CD14-positive monocyte (primary cell): ENCODE results near the gene SNX5. TPM values are rescaled to one million over a fixed set of nuclear protein-coding genes. Genes with fewer than 3 reads are reported as not detected.
A peak's percentile ranks its signal among the peaks of the same experiment; 100 is the strongest.

Source experiments
- DNase-seq, 3 donors: peaks; one replicate each; pipeline ENCODE4 v3.0.0-alpha.2; 2011 to 2022
- H2AFZ ChIP-seq: 2 replicates; pipeline ENCODE4 v1.6.0; 2012; ENCODE audit warnings: mild to moderate bottlenecking, low read depth, low read length, inconsistent platforms; ENCODE audit not compliant: insufficient read depth, poor library complexity, severe bottlenecking
- H3K27ac ChIP-seq, 2 donors: 1 replicate in 1 of 2; 2 replicates in 1 of 2; pipeline ENCODE4 v1.5.1; 2012 to 2013; ENCODE audit warnings: low read length in 2 of 2, control low read depth in 1 of 2, inconsistent platforms in 1 of 2, low read depth in 1 of 2, mild to moderate bottlenecking in 1 of 2
- H3K27me3 ChIP-seq, 2 donors: one replicate each; pipeline versions ENCODE4 v1.6.0 to v1.6.1; 2011 to 2013; ENCODE audit warnings: low read length in 2 of 2; ENCODE audit not compliant: control insufficient read depth in 2 of 2, insufficient read depth in 2 of 2
- H3K36me3 ChIP-seq, 2 donors: replicated peaks in 1 of 2; 1 replicate in 1 of 2; 2 replicates in 1 of 2; pipeline versions ENCODE4 v1.5.1 to v1.6.1; 2012 to 2013; ENCODE audit warnings: low read length in 2 of 2, control low read depth in 1 of 2, inconsistent platforms in 1 of 2, mild to moderate bottlenecking in 1 of 2; ENCODE audit not compliant: insufficient read depth in 2 of 2, control insufficient read depth in 1 of 2
- H3K4me1 ChIP-seq, 2 donors: 1 replicate in 1 of 2; 2 replicates in 1 of 2; pipeline versions ENCODE4 v1.5.1 to v1.6.1; 2012 to 2013; ENCODE audit warnings: low read length in 2 of 2, control low read depth in 1 of 2, inconsistent platforms in 1 of 2, mild to moderate bottlenecking in 1 of 2, moderate library complexity in 1 of 2; ENCODE audit not compliant: insufficient read depth in 2 of 2, control insufficient read depth in 1 of 2
- H3K4me2 ChIP-seq: replicated peaks from 2 replicates; pipeline ENCODE3; 2012; ENCODE audit warnings: low read length, moderate library complexity, mild to moderate bottlenecking; ENCODE audit not compliant: poor library complexity, severe bottlenecking; ENCODE audit errors: extremely low read depth
- H3K4me3 ChIP-seq, 3 experiments: fragments of 200-600 bp in 1 of 3; sonication (generic) in 1 of 3; replicated peaks in 1 of 3; 1 replicate in 2 of 3; 2 replicates in 1 of 3; pipeline ENCODE4 v1.5.1; 2011 to 2013; ENCODE audit warnings: low read length in 3 of 3, mild to moderate bottlenecking in 3 of 3, control low read depth in 2 of 3, low read depth in 2 of 3, inconsistent platforms in 1 of 3, moderate library complexity in 1 of 3
- H3K79me2 ChIP-seq: 2 replicates; pipeline ENCODE4 v1.6.0; 2012; ENCODE audit warnings: mild to moderate bottlenecking, control low read depth, inconsistent platforms, low read length, moderate library complexity; ENCODE audit not compliant: insufficient read depth
- H3K9ac ChIP-seq: 2 replicates; pipeline ENCODE4 v1.6.0; 2017; ENCODE audit warnings: low read length, mild to moderate bottlenecking; ENCODE audit not compliant: insufficient read depth, poor library complexity, severe bottlenecking
- H3K9me3 ChIP-seq, 2 donors: replicated peaks in 1 of 2; 1 replicate in 1 of 2; 2 replicates in 1 of 2; pipeline versions ENCODE4 v1.5.1 to v1.6.1; 2012 to 2013; ENCODE audit warnings: low read length in 2 of 2, control low read depth in 1 of 2; ENCODE audit not compliant: control insufficient read depth in 1 of 2, insufficient read depth in 1 of 2
- H4K20me1 ChIP-seq: 2 replicates; pipeline ENCODE4 v1.6.0; 2012; ENCODE audit warnings: mild to moderate bottlenecking, low read length, control low read depth, moderate library complexity; ENCODE audit not compliant: insufficient read depth
- H3K27ac Mint-ChIP-seq, 7 donors: one replicate each; pipeline ENCODE4 v1.8.0; 2020; ENCODE audit warnings: mild to moderate bottlenecking in 7 of 7, mixed read lengths in 7 of 7, moderate library complexity in 6 of 7, inconsistent platforms in 2 of 7
- H3K27me3 Mint-ChIP-seq, 3 donors: one replicate each; pipeline ENCODE4 v1.8.0; 2021 to 2022; ENCODE audit warnings: low read depth in 3 of 3, mild to moderate bottlenecking in 3 of 3, mixed read lengths in 3 of 3, moderate library complexity in 3 of 3, inconsistent platforms in 1 of 3
- H3K36me3 Mint-ChIP-seq, 2 donors: one replicate each; pipeline ENCODE4 v1.8.0; 2020; ENCODE audit warnings: mixed read lengths in 2 of 2, inconsistent platforms in 1 of 2, mild to moderate bottlenecking in 1 of 2
- H3K4me1 Mint-ChIP-seq: one replicate; pipeline ENCODE4 v1.8.0; 2020; ENCODE audit warnings: mild to moderate bottlenecking, mixed read lengths
- H3K4me3 Mint-ChIP-seq, 2 donors: one replicate each; pipeline ENCODE4 v1.8.0; 2020; ENCODE audit warnings: mild to moderate bottlenecking in 2 of 2, mixed read lengths in 2 of 2, moderate library complexity in 1 of 2
- H3K9me3 Mint-ChIP-seq, 7 donors: one replicate each; pipeline ENCODE4 v1.8.0; 2020 to 2022; ENCODE audit warnings: mixed read lengths in 7 of 7, mild to moderate bottlenecking in 6 of 7, moderate library complexity in 6 of 7, inconsistent platforms in 2 of 7
- WGBS: methylation state at CpG from one replicate; pipeline ENCODE4 v1.1.5; 2013; ENCODE audit warnings: missing lambda C conversion rate; ENCODE audit not compliant: insufficient coverage; 5-methylcytosine and 5-hydroxymethylcytosine counted together
- intact Hi-C, 2 donors: fragments of 100-400 bp; cut with micrococcal nuclease; formaldehyde crosslinking; loops; one replicate each; pipeline versions ENCODE4 v1.15.0 to v1.15.1; 2023
- polyA plus RNA-seq, 3 donors: library from polyadenylated mRNA; depleted of rRNA in 1 of 3; unstranded in 2 of 3; stranded (reverse) in 1 of 3; fragments of 300-500 nt in 2 of 3; fragments of >200 nt in 1 of 3; fragmentation: Illumina TruSeq in 2 of 3; gene quantifications; 1 replicate in 2 of 3; 2 replicates in 1 of 3; pipeline ENCODE4 v1.2.3, GENCODE V29; 2012 to 2021
- TF ChIP-seq, protein P1 (sequence below): fragments of 200-600 bp; IDR thresholded peaks from one replicate; pipeline ENCODE4 v1.8.0; 2022; ENCODE audit warnings: antibody characterized with exemption, mild to moderate bottlenecking

Gene SNX5
- polyA plus RNA-seq, 3 donors, result 55.6 to 83.8 (median 66.1) TPM

DNA sequence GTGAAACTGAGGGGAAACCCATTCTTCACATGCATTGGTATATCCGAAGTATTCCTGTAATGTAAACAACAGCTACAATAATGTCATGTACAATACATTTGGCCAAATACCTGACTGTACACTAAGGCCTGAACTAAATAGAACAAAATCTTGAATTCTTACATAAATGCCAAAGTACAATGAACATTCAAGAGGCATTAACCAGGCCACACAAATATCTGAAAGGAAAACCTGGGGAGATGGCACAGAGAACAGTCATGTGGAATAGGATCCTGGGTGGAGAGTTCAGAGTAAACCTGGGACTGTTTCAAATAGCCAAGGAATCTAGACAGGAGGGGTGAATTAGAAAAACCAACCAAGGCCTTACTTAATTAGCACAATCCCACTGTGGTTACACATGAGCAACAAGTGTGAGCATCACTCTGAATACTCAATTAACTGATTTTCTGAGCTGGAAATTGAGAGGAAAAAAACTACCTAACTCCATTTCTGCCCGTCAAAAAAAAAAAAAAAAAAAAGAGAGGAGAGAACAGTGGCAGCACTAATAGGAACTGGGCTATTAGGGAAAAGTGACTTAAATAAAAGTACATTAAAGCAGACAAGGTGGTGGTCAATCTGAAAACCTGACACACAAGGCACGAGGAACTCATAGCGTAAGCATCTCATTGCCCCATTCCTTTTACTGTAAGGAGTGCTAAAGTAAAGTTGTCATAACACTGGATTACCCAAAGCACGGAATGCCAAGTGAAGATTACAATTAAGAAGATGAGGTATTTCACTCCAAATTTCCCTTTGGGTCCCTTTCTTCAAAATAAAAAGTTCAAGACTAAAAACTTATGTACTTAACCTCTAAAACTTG is 10.9 kb downstream of the SNX5 start:
- Histone ChIP-seq H2AFZ (no peak overlapping the region), H3K27ac (peak overlapping the region in 1 of 2 donors; percentile 59), H3K36me3 (peaks cover 40 to 43% of the 10 kb centered on the region in 2 donors), H3K79me2 (peaks cover 97% of the 10 kb centered on the region), H3K27me3 (no peaks in the 10 kb centered on the region), H3K4me3 (no peak overlapping the region), H3K4me1 (peaks cover 21 to 27% of the 10 kb centered on the region in 2 donors), H3K9me3 (no peaks in the 10 kb centered on the region), H3K9ac (no peak overlapping the region), H4K20me1 (peaks cover 100% of the 10 kb centered on the region), H3K4me2 (no peak overlapping the region)
- TF ChIP-seq, protein P1, sequence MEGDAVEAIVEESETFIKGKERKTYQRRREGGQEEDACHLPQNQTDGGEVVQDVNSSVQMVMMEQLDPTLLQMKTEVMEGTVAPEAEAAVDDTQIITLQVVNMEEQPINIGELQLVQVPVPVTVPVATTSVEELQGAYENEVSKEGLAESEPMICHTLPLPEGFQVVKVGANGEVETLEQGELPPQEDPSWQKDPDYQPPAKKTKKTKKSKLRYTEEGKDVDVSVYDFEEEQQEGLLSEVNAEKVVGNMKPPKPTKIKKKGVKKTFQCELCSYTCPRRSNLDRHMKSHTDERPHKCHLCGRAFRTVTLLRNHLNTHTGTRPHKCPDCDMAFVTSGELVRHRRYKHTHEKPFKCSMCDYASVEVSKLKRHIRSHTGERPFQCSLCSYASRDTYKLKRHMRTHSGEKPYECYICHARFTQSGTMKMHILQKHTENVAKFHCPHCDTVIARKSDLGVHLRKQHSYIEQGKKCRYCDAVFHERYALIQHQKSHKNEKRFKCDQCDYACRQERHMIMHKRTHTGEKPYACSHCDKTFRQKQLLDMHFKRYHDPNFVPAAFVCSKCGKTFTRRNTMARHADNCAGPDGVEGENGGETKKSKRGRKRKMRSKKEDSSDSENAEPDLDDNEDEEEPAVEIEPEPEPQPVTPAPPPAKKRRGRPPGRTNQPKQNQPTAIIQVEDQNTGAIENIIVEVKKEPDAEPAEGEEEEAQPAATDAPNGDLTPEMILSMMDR, result no peak
- no peaks in the 10 kb centered on the region for H3K27me3 Mint-ChIP-seq
- no peak for DNase-seq
- H3K9me3 Mint-ChIP-seq, result peaks cover 0 to 2% (median 0%) of the 10 kb centered on the region in 7 donors
- WGBS, result no CpG with 5 or more reads among the region's 5 CpGs
- no peak overlapping the region for H3K4me3 Mint-ChIP-seq
- peaks cover 47% of the 10 kb centered on the region for H3K4me1 Mint-ChIP-seq
- intact Hi-C loops, result no loop called here
- peaks cover 39 to 54% of the 10 kb centered on the region in 2 donors for H3K36me3 Mint-ChIP-seq
- peak overlapping the region in 5 of 7 donors; percentile 27 to 73 (median 46) for H3K27ac Mint-ChIP-seq

DNA sequence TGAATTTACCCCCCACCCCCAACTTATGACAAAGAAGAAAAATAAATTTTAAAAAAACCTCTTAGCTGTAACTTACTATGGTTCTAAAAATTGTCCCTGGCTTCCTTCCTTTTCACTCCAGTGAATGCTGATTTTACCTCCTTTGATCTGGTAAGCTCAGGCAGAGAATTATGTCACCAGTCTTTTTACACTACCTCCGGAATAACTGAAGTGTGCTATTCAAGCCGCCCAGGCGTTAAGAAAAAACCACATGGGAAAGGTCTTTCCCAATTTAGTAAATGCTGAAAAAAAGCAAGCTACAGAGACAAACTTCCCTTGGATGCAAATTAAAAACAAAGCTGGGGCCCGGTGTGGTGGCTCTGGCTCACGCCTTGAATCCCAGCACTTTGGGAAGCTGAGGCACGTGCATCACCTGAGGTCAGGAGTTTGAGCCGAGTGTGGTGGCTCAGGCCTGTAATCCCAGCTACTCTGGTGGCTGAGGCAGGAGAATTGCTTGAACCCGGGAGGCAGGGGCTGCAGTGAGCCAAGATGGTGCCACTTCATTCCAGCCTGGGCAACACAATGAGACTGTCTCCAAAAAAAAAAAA is 12.4 kb downstream of the SNX5 start:
- TF ChIP-seq, protein P1, result no peak
- no peaks in the 10 kb centered on the region for H3K27me3 ChIP-seq
- peaks cover 53 to 58% of the 10 kb centered on the region in 2 donors for H3K36me3 ChIP-seq
- H3K9ac ChIP-seq, result no peak overlapping the region
- peaks cover 6 to 12% of the 10 kb centered on the region in 2 donors for H3K4me1 ChIP-seq
- no peak overlapping the region for H3K4me2 ChIP-seq
- H2AFZ ChIP-seq, result no peak overlapping the region
- H3K27ac ChIP-seq, result peak overlapping the region in 1 of 2 donors; percentile 10
- no peak overlapping the region for H3K4me3 ChIP-seq
- H4K20me1 ChIP-seq, result peaks cover 92% of the 10 kb centered on the region
- H3K9me3 ChIP-seq, result no peaks in the 10 kb centered on the region
- H3K79me2 ChIP-seq, result peaks cover 91% of the 10 kb centered on the region
- Mint-ChIP-seq H3K36me3 (peaks cover 54 to 70% of the 10 kb centered on the region in 2 donors), H3K27me3 (no peaks in the 10 kb centered on the region), H3K27ac (peak overlapping the region in 6 of 7 donors; percentile 6 to 74 (median 44)), H3K4me1 (peaks cover 34% of the 10 kb centered on the region), H3K9me3 (peaks cover 0 to 2% (median 0%) of the 10 kb centered on the region in 7 donors), H3K4me3 (no peak overlapping the region)
- intact Hi-C loops, result no loop called here
- WGBS, result 76% methylated on average over 4 of the region's 8 CpGs
- no peak for DNase-seq
